Activated T-helper 1 cell treated with Interleukin-2 at 50 U/mL for 16 hours (primary cell): ENCODE results near the gene MS4A6A.
"Not testable (repeated sequence)": the region's sequence is repeated elsewhere in the genome, so short reads cannot be mapped to it uniquely, and the experiment has no call there.

Source experiments
- DNase-seq: peaks from one replicate; pipeline ENCODE4 v3.0.0-alpha.2; 2020; ENCODE audit warnings: low read depth

MS4A6A gene, protein sequence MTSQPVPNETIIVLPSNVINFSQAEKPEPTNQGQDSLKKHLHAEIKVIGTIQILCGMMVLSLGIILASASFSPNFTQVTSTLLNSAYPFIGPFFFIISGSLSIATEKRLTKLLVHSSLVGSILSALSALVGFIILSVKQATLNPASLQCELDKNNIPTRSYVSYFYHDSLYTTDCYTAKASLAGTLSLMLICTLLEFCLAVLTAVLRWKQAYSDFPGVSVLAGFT

DNA sequence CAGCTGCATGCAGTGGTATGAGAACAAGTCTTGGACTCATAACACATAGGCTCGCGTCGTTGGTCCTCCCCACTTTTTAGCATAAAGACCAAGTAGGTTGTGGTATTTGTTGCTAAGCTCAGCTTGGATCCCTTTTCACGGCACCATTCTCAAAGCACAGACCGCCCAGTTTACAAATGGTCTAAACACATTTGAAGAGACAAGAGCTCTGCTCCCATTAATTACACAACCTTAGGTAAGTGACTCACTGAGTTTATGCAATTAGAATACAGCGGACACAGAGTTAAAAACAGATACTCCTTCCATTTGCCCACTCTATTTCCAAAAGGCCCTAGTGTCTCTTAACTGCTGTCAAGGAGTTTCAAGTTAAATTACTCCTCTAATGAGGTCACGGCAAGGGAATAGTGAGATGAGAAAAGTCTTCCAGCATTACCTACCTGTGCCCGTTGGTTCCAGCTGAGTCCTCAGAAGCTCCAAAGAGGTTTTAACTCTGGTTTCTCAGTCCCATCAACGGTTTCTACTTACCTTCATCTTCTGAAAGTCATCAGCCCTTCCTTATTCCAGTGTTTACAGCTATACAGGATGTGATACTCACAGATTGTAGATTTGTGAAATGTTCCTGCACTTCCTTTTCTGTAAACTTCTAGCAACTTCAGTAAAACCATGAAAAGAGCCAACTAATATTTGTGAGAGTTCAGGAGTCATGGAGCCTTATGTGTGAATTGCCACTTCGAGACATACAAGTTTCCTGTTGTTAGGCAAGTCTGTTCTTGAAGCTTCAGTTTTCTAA is at the start of gene MS4A6A:
Gene MS4A6A, minus strand, starts transcription at position 543 of the 790 bp plus-strand sequence. CDS start 1,356 bp downstream, outside the sequence.
- DNase-seq: no peak

DNA sequence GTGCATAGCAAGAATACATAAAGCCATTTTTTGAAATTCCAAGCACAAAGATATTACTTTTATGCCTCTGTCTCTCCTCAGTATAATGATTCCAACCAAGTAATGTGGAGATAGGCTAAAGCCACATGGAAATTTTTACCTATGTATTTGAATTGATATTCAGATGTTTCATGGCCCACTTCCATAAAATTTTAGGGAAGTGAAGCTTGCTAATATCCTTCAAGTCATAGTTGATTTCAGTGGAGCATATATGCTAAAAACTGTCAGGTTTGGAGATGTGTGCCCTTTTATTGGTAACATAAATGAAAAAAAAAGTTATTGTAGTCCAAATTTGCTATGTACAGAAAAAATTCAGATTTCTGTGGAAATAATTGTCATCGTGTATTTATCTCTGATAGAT is 47.8 kb upstream of the MS4A6A start:
- no peak for DNase-seq

DNA sequence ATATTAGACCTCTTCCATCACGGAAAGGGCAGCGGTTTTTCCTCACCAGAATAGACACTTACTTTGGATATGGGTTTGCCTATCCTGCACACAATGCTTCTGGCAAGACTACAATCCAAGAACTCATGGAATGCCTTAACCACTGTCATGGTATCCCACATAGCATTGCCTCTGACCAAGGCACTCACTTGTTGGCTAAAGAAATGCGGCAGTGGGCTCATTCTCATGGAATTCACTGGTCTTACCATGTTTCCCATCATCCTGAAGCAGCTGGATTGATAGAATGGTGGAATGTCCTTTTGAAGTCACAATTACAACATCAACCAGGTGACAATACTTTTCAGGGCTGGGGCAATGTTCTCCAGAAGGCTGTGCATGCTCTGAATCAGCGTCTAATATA is 39.3 kb upstream of the MS4A6A start:
- no peak for DNase-seq

DNA sequence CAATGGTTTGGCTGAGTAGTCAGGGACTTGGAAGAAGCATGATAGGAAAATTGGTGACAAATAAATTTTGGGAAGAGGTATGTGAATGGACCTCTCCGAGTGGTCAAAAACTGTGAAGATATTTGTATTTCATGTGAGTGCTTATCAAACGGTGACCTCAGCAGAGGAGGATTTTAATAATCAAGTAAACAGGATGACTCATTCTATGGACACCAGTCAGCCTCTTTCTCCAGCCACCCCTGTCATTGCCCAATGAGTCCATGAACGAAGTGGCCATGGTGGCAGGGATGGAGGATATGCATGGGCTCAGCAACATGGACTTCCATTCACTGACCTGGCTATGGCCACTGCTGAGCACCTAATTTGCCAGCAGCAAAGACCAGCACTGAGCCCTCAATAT is 38.8 kb upstream of the MS4A6A start:
- no peak for DNase-seq

DNA sequence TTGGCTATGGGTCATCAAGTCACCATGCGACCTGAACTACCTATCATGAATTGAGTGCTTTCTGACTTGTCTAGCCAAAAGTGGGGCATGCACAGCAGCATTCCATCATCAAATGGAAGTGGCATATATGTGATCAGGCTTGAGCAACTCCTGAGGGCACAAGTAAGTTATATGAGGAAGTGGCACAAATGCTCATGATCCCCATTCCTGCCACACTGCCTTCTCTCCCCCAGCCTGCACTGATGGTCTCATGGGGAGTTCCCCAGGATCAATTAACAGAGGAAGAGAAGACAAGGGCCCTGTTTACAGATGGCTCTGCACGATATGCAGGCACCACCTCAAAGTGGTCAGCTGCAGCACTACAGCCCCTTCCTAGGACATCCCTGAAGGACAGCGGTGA is 38.3 kb upstream of the MS4A6A start:
- DNase-seq: no peak

DNA sequence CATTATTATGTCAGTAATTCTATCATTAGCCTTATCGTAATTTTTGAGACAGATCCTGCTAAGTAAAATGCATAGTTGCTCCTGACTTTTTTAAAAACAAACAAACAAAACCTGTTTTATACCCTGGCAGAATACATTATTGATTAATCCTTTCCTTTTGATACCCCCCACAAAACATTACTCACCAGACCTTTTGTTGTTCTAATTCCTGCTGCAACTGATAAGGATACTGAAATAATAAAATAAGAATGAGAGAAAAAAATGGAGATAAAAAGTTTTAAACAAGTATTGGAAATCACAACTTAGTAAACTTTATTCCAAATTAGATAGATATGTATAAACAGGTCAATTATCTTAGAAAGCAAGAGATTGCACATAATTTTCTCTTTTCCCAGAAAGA is 31.5 kb upstream of the MS4A6A start:
- no peak for DNase-seq

DNA sequence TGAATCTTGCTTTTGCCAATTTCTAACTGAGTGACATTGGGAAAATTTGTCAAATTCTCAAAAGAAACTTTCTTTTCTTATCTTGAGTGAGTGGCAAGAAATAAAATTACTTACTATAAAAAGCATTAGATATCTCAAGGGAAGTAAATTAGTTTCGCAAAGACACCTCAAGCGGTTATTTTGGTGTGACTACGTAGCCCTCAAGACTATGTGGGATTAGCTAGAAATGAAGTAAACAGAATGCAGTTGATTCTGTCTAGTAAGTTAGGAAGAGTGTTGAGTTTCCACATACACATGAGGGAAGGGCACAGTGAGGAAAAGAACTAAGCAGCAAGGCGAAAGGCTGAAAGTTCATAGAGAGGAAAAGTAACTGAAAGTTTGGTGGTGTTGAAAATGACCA is 28.3 kb upstream of the MS4A6A start:
- DNase-seq: no peak

DNA sequence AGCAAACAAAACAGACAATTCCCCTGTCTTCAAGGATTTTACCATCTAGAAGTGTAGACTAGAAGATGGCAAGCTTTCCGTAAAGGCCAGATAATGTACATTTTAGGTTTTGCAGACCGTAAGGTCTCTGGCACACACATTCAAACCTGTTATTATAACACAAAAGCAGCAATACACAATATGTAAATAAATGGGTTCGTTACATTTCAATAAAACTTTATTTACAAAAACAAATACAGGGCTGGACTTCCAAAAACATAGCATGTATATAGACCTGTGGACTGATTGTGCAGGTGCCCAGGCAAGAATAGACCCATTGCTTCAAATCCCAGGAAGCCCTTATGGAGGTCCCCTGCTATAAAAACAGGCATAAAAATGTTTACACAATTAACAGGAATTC is 27.1 kb upstream of the MS4A6A start:
- DNase-seq: no peak

DNA sequence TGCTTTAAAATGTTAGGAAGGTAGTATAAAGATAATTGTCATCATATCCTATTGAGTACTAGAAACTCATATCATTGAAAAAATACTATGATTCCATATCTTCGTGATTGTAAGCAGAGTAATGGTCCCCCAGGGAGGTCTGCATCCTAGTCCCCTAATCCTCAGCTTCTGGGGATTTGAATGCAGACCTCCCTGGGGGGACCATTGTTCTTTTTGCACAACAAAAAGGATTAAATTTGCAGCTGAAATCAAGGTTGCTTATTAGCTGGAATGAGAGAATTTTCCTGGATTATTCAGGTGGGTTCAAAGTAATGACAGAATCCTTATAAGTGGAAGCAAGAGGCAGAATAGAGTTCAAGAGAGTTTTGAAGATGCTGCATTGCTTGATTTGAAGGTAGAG is 26.1 kb upstream of the MS4A6A start:
- no peak for DNase-seq

DNA sequence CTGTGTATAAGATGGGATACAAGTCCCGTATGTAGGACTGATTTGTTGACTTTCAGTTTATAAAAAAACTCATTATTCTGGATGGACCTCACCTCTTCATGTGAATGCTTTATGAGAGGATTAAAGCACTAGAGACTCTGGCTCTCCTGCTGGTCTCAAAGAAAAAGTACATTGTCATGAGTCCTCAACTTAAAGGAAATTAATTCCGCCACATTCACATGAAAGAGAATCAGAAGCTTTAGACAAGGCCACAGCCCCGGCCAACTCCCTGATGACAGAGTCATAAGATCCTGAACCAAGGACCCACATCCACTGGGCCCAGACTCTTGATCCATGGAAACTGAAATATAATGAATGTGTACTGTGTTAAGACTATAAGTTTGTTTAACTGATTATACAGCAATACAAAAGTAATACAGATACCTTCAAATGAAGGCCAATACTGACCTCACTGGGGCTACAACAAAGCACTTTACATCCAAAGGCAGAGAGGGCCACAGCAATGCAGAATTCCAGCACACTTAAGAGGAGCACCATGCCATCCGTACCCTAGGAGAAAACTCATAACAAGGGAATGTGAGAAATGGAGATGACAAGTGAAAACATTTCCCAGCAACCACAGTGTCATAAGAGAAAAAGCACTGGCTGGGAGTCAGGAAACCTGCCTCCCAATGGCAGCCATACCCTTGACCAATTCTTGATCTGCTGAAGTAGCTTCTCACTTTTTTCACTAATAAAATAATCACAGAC is 25.4 kb upstream of the MS4A6A start:
- DNase-seq: no peak

DNA sequence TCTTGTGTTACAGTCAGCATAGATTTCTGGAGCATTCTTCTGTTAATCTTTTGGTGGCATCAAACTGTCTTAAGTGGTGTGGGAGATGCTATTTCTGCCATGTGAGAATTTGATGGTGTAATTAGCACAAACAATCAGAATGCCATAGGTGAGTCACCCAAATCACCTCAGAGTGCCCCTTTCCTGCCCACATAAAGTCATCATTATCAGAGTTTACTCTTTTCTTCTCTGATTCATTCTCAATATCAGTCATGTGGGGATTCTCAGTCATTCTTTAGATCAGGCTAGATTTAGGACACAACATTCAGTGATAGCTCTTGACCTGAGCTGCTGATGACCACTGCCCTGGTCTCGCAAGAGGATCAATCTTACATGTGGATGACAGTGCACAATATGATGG is 23.7 kb upstream of the MS4A6A start:
- no peak for DNase-seq

DNA sequence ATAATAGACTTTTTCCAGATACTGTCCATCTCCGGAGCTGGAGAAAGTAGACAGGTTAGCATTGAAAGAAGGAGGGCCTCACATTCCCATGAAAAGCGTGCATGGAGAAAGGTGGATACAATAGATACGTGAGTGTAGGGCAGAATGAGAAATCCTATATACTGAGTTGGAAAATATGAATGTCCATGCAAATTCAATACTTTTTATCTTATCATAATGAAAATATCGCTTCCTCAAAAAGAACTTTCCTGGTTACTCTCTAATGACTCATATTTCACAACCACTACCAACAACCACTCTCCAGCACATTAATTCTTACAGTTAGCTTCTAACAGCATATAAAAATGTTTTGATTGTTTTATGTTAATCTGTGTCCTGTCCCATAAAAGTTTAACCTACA is 22.0 kb upstream of the MS4A6A start:
- DNase-seq: no peak

DNA sequence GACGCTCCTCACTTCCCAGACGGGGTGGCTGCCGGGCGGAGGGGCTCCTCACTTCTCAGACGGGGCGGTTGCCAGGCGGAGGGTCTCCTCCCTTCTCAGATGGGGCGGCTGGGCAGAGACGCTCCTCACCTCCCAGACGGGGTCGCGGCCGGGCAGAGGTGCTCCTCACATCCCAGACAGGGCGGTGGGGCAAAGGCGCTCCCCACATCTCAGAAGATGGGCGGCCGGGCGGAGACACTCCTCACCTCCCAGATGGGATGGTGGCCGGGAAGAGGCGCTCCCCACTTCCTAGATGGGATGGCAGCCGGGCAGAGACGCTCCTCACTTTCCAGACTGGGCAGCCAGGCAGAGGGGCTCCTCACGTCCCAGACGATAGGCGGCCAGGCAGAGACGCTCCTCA is 18.5 kb upstream of the MS4A6A start:
- not testable (repeated sequence) for DNase-seq

DNA sequence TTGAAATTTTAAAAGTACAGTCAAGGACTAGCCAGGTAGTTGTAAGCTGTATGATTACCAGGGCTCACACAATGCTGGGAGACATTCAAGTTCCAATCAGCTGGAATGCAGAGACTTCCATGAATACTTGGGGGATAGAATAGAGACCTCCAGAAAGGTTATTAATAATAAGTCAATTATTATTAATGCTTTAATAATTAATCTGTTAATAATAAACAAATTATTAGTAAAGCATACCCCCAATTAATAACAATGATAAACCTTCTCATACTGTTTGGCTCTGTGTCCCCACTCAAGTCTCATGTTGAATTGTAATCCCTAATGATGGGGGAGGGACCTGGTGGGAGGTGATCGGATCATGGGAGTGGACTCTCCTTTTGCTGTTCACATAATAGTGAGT is 14.6 kb upstream of the MS4A6A start:
- DNase-seq: no peak

DNA sequence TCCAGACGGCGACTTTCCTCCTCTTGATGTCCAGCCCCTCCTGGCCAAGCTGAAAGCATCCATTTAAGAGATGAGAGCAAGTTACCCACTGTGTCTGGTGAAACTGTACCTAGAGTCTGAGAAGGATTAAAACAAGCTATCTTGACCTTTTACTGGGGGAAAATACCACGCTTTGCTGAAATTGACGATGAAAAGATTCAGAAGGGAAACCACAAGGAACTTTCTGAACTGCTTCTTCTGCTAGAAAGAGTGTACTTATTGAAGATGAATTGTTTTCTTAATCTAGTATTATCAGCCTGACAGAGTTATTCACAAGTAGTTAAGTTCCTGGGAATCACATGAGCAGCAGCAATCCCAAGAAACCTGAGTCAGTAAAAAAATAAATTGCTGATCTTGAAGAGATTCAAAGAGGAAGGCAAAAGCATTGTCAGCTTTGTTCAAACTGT is 13.1 kb upstream of the MS4A6A start:
- DNase-seq: no peak

DNA sequence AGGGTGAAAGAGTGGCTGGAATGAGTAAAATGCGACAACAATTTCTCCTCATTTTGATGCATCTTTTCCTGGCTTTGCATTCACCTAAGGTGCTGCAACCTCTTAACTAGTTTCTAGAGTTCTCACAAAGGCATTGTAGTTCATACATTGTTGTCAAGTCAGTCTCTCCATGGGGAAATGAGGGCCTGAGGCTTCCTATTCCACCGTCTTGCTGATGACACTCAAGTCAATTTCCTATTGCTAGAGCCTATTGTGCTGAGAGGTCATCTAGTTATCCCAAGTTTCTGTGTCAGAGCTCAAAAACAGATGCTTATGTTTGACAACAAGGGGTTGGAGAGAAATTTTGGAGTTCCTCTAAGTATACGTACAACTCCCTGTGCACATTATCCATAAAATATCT is 11.6 kb upstream of the MS4A6A start:
- DNase-seq: no peak

DNA sequence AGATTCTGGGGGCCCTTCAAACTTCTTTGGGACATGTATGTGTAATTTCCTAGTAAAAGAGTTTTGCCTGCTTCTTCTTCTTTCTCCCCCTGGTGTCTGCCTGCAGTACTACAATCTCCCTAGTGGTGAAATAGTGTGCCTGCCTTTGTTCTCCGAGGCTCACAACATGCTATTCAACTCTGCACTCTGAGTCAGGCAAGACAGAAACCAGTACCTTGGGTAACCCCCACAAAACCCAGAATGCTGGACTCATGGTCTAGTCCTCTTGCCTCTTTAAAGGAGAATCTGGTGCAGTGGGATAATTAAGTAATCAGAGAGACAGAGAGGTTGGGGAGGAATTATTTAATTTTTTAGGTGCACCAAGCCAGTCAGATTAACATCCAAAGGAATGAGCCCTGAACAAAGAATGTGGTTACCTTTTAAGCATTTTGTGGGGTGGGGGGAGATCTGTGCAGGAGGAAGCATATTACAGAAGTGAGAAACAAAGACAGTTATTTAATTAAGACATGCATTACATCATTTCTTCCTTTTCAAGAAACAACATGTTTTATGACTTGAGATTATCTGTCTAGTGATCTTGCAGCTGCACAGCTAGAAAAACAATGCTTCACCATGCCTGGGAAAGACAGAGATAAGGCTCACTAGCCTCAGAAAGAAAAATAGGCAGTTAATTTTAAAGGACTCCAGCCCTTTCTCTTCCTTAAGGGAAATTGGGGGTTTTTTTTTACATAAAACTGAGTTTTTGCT is 11.0 kb upstream of the MS4A6A start:
- peak; percentile 13 for DNase-seq

DNA sequence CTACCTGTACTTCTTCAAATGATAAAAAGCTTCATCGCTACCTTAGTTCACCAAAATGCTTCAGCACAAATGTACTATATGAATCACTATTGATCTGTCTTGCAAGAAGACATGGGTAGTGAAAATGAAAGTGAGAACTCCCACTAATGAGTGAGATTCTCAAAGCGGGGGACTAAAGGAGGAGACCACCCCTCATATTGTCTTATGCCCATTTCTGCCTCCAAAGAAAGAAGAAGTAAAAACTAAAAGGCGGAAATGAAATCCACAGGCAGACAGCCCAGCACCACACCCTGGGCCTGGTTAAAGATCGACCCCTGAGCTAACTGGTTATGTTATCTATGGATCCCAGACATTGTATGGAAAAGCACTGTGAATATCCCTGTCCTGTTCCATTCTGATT is 9.7 kb upstream of the MS4A6A start:
- not testable (repeated sequence) for DNase-seq

DNA sequence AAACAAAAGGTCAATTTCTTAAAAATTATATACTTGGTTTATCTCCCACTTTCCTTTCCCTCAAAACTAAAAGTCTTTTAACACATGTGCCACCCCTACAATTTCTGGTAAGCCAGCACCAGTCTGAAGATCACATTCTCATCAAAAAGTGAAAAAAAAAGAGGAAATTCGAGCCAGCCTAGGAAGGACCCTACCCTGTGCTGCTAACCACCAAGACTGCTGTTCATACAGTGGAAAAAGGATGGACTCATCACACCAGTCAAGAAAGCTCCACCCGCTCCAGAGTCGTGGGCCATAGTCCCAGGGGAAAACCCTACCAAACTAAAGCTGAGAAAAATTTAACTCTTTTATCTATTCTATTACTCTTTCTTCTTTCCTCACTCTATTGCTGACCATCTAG is 5.6 kb upstream of the MS4A6A start:
- DNase-seq: not testable (repeated sequence)

DNA sequence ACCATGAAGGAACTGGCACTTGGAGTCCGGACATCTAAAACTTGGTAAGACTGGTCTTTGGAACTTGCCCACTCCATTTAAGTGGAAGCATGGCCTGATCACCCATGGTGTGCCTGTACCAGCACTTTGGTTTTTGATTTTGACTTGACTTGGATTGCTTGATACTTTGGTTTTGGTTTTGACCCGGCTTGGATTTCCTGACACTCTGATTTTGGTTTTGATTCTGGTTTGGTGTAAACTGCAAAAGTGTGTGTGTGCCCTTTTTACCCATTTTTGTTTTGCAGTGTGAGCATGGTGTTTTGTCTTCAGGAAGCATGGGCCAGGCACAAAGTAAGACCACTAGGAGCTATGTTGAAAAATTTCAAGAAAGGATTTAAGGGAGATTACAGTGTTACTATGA is 3.2 kb upstream of the MS4A6A start:
- DNase-seq: not testable (repeated sequence)

DNA sequence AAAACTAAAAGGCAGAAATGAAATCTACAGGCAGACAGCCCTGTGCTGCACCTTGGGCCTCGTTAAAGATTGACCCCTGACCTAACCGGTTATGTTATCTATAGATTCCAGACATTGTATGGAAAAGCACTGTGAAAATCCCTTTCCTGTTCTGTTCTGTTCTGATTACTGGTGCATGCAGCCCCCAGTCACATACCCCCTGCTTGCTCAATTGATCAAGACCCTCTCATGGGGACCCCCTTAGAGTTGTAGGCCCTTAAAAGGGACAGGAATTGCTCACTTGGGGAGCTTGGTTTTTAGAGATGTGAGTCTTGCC is 2.6 kb upstream of the MS4A6A start:
- not testable (repeated sequence) for DNase-seq

DNA sequence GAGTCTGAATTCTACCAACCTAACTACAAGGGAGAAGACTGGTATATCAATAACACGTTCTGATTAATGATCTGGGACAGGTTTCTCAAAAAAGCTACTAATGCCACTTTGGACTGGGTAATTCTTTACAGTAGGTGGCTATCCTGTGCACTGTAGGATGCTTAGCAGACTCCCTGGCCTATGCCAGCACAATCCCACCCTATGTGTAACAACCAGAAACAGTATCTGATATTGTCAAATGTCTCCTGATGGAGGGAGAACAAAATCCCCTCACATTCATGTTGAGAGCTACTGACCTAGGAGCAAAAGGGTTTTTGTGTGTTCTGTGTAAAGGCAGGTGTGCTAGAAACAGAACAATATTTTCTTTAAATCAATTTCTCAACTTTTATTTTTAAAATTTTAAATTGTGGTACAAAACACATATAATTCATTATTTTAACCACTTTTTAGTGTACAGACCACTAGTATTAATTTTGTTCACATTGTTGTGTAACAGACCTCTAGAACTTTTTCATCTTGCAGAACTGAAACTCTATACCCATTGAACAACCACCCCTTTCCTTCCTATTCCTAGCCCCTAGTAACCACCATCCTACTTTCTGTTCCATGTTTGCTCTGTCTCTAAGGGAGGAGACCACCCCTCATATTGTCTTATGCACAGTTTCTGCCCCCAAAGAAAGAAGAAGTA is 2.1 kb upstream of the MS4A6A start:
- no peak for DNase-seq
